HEK293 (cell line): ENCODE measurements around the gene SLC22A12.

Source experiments
- GLI4 ChIP-seq: fragments of 450-650 bp; formaldehyde crosslinking; IDR thresholded peaks from 2 replicates; pipeline ENCODE4 v1.5.1; 2016; ENCODE audit warnings: missing biosample characterization, missing genetic modification characterization
- ZFP37 ChIP-seq: fragments of 450-650 bp; formaldehyde crosslinking; IDR thresholded peaks from 2 replicates; pipeline ENCODE4 v1.5.1; 2016; ENCODE audit warnings: missing biosample characterization, missing genetic modification characterization
- ZNF23 ChIP-seq: fragments of 450-650 bp; formaldehyde crosslinking; IDR thresholded peaks from 2 replicates; pipeline ENCODE4 v1.5.1; 2016; ENCODE audit warnings: missing biosample characterization, missing genetic modification characterization, borderline replicate concordance
- ZNF48 ChIP-seq: fragments of 450-650 bp; formaldehyde crosslinking; IDR thresholded peaks from 2 replicates; pipeline ENCODE4 v1.5.1; 2016; ENCODE audit warnings: missing biosample characterization, missing genetic modification characterization
- ZNF624 ChIP-seq: fragments of 450-650 bp; formaldehyde crosslinking; IDR thresholded peaks from 2 replicates; pipeline ENCODE4 v1.5.1; 2017; ENCODE audit warnings: missing biosample characterization, missing genetic modification characterization
- TF ChIP-seq, protein P1 (sequence below): fragments of 450-650 bp; formaldehyde crosslinking; IDR thresholded peaks from 2 replicates; pipeline ENCODE4 v1.5.1; 2016; ENCODE audit warnings: missing biosample characterization, missing genetic modification characterization
- TF ChIP-seq, protein P2 (sequence below): fragments of 450-650 bp; IDR thresholded peaks from 2 replicates; pipeline ENCODE4 v1.5.1; 2018; ENCODE audit warnings: missing biosample characterization, missing genetic modification characterization

DNA sequence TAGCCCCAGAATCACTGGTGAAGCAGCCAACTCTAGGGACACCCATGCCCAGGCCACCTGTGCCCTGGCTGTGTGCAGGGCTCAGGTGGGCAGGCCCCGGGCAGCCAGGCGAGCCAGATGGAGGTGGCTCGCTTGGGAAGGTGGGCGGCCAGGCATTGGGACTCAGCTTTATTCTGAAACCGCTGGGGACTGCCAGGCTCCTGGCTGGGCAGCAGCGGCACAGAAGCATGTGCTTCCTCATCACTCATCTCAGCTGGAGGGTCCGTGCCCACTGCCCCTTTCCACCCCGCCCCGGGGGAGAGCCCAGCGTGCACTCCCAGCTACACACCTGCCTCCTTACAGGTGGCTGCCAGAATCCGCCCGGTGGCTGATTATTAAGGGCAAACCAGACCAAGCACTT is 27.1 kb upstream of the SLC22A12 start:
- TF ChIP-seq, protein P1, sequence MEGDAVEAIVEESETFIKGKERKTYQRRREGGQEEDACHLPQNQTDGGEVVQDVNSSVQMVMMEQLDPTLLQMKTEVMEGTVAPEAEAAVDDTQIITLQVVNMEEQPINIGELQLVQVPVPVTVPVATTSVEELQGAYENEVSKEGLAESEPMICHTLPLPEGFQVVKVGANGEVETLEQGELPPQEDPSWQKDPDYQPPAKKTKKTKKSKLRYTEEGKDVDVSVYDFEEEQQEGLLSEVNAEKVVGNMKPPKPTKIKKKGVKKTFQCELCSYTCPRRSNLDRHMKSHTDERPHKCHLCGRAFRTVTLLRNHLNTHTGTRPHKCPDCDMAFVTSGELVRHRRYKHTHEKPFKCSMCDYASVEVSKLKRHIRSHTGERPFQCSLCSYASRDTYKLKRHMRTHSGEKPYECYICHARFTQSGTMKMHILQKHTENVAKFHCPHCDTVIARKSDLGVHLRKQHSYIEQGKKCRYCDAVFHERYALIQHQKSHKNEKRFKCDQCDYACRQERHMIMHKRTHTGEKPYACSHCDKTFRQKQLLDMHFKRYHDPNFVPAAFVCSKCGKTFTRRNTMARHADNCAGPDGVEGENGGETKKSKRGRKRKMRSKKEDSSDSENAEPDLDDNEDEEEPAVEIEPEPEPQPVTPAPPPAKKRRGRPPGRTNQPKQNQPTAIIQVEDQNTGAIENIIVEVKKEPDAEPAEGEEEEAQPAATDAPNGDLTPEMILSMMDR (tag by site-specific recombination), result no peak
- TF ChIP-seq ZNF48 (tag by site-specific recombination), result no peak
- no peak for TF ChIP-seq GLI4 (tag by site-specific recombination)
- TF ChIP-seq ZFP37 (tag by site-specific recombination), result no peak
- no peak for TF ChIP-seq ZNF23
- TF ChIP-seq, protein P2, sequence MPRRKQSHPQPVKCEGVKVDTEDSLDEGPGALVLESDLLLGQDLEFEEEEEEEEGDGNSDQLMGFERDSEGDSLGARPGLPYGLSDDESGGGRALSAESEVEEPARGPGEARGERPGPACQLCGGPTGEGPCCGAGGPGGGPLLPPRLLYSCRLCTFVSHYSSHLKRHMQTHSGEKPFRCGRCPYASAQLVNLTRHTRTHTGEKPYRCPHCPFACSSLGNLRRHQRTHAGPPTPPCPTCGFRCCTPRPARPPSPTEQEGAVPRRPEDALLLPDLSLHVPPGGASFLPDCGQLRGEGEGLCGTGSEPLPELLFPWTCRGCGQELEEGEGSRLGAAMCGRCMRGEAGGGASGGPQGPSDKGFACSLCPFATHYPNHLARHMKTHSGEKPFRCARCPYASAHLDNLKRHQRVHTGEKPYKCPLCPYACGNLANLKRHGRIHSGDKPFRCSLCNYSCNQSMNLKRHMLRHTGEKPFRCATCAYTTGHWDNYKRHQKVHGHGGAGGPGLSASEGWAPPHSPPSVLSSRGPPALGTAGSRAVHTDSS (tag by site-specific recombination), result no peak
- TF ChIP-seq ZNF624, result no peak
